HepG2 (cell line): Measurements from ENCODE around the gene TOR1AIP1. TPM values are rescaled to one million over a fixed set of nuclear protein-coding genes. Genes with fewer than 3 reads are reported as not detected.

Source experiments
- DR1 ChIP-seq: sonication (generic); formaldehyde crosslinking; IDR thresholded peaks from 2 replicates; pipeline ENCODE4 v1.8.0; 2021; ENCODE audit warnings: mild to moderate bottlenecking, missing genetic modification reagents, inconsistent platforms
- KDM2A ChIP-seq: sonication (generic); formaldehyde crosslinking; IDR thresholded peaks from 2 replicates; pipeline ENCODE4 v1.4.0; 2020; ENCODE audit warnings: low read depth, missing genetic modification reagents, borderline replicate concordance
- NFKB2 ChIP-seq: sonication (generic); formaldehyde crosslinking; IDR thresholded peaks from 2 replicates; pipeline ENCODE4 v1.4.0; 2020; ENCODE audit warnings: missing genetic modification reagents, borderline replicate concordance
- SIN3B ChIP-seq: fragments of 150-350 bp; IDR thresholded peaks from 2 replicates; pipeline ENCODE4 v1.6.1; 2014; ENCODE audit warnings: low read length
- ZNF772 ChIP-seq: sonication (generic); formaldehyde crosslinking; IDR thresholded peaks from 2 replicates; pipeline ENCODE4 v1.5.0; 2020; ENCODE audit warnings: mild to moderate bottlenecking, missing genetic modification reagents
- polyA plus RNA-seq, 8 experiments: library from polyadenylated mRNA; depleted of rRNA in 3 of 8; stranded (reverse) in 7 of 8; unstranded in 1 of 8; fragments of >200 nt; fragmentation: Illumina TruSeq in 4 of 8; extraction: Trizol in 4 of 8; gene quantifications; 2 replicates each; pipeline versions ENCODE4 v1.2.1 to v1.2.3, GENCODE V29; 2011 to 2016; ENCODE audit warnings: low read depth in 4 of 8, missing spikeins in 1 of 8, mixed read lengths in 1 of 8; ENCODE audit not compliant: insufficient read depth in 1 of 8
- total RNA-seq, 5 experiments: library from RNA; depleted of rRNA; stranded (reverse); fragments of >200 nt; fragmentation: Illumina TruSeq; extraction: Trizol; gene quantifications; 2 replicates each; pipeline ENCODE4 v1.2.3, GENCODE V29; 2016; ENCODE audit warnings: low read depth in 1 of 5
- TF ChIP-seq, protein P1 (sequence below): sonication (generic); formaldehyde crosslinking; IDR thresholded peaks from one replicate; pipeline ENCODE4 v1.5.1; 2020; ENCODE audit warnings: mild to moderate bottlenecking, missing genetic modification reagents; ENCODE audit errors: not compliant biosample characterization
- TF ChIP-seq, protein P2 (sequence below): sonication (generic); formaldehyde crosslinking; IDR thresholded peaks from 2 replicates; pipeline ENCODE4 v1.4.0; 2020; ENCODE audit warnings: missing genetic modification reagents
- TF ChIP-seq, protein P3 (sequence below): sonication (generic); formaldehyde crosslinking; IDR thresholded peaks from 2 replicates; pipeline ENCODE4 v1.4.0; 2020; ENCODE audit warnings: missing genetic modification reagents
- TF ChIP-seq, protein P4 (sequence below): sonication (generic); formaldehyde crosslinking; IDR thresholded peaks from 2 replicates; pipeline ENCODE4 v1.4.0; 2020; ENCODE audit warnings: low read depth, mild to moderate bottlenecking, missing genetic modification reagents
- TF ChIP-seq, protein P5 (sequence below): sonication (generic); formaldehyde crosslinking; IDR thresholded peaks from 2 replicates; pipeline ENCODE4 v1.4.0; 2020; ENCODE audit warnings: missing genetic modification reagents, mild to moderate bottlenecking, borderline replicate concordance

Gene TOR1AIP1
- total and polyA plus RNA-seq, 2 of the 13 experiments (the other 11 are each of a cell fraction or from before 2014, with no cell fraction given): 15.6 to 29.0 TPM

DNA sequence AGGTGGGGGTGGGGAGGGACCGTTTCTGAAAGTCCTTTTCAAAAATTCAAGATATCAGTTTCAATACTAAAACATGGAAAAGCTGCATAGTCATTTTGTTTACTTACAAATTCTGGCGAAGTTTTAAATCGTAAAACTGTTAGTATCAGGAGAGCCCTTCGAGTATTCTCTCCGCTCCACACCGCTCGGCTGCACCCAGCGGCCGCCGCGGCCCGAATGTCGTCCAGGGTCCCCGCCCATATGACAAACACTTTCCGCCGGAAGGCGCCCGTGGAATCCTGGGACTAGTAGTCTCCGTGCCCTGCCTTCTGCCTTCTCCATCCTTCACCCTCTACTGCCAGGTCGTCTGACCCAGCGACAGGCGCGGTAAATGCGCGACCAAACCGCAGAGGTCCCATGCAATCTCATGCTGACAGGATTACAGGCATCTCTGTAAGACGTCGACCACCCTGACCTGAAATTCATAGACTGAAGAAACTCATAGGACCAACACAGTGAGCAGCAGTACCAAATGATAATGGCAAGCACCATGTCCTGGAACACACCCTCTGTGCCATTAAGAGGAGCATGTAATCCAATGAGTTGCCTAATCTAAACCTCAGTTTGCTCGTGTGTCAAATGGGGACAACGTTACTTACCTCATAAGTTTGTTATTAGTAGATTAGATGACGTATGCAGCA lies 4.4 kb upstream of the TOR1AIP1 start, which contains the start of gene TOR1AIP2 (continued):
- TF ChIP-seq, protein P1, sequence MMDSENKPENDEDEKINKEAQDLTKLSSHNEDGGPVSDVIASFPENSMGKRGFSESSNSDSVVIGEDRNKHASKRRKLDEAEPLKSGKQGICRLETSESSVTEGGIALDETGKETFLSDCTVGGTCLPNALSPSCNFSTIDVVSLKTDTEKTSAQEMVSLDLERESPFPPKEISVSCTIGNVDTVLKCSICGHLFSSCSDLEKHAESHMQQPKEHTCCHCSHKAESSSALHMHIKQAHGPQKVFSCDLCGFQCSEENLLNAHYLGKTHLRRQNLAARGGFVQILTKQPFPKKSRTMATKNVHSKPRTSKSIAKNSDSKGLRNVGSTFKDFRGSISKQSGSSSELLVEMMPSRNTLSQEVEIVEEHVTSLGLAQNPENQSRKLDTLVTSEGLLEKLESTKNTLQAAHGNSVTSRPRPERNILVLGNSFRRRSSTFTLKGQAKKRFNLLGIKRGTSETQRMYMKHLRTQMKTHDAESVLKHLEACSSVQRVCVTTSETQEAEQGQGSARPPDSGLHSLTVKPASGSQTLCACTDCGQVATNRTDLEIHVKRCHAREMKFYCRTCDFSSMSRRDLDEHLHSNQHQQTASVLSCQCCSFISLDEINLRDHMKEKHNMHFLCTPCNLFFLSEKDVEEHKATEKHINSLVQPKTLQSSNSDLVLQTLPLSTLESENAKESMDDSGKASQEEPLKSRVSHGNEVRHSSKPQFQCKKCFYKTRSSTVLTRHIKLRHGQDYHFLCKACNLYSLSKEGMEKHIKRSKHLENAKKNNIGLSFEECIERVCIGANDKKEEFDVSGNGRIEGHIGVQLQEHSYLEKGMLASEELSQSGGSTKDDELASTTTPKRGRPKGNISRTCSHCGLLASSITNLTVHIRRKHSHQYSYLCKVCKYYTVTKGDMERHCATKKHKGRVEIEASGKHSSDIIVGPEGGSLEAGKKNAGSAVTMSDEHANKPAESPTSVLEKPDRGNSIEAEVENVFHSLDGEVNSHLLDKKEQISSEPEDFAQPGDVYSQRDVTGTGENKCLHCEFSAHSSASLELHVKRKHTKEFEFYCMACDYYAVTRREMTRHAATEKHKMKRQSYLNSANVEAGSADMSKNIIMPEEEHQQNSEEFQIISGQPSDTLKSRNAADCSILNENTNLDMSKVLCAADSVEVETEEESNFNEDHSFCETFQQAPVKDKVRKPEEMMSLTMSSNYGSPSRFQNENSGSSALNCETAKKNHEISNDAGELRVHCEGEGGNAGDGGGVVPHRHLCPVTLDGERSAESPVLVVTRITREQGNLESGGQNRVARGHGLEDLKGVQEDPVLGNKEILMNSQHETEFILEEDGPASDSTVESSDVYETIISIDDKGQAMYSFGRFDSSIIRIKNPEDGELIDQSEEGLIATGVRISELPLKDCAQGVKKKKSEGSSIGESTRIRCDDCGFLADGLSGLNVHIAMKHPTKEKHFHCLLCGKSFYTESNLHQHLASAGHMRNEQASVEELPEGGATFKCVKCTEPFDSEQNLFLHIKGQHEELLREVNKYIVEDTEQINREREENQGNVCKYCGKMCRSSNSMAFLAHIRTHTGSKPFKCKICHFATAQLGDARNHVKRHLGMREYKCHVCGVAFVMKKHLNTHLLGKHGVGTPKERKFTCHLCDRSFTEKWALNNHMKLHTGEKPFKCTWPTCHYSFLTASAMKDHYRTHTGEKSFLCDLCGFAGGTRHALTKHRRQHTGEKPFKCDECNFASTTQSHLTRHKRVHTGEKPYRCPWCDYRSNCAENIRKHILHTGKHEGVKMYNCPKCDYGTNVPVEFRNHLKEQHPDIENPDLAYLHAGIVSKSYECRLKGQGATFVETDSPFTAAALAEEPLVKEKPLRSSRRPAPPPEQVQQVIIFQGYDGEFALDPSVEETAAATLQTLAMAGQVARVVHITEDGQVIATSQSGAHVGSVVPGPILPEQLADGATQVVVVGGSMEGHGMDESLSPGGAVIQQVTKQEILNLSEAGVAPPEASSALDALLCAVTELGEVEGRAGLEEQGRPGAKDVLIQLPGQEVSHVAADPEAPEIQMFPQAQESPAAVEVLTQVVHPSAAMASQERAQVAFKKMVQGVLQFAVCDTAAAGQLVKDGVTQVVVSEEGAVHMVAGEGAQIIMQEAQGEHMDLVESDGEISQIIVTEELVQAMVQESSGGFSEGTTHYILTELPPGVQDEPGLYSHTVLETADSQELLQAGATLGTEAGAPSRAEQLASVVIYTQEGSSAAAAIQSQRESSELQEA: no peak
- TF ChIP-seq ZNF772 (0 out of 2 replicates have a peak, but pooled peaks have one; percentile 62), KDM2A (peak; percentile 51; the same call in 1 of the 2 replicates), NFKB2 (CRISPR knock-in tag) (peak; percentile 69; the same call in 1 of the 2 replicates), DR1 (0 out of 2 replicates have a peak, but pooled peaks have one; percentile 37), SIN3B (no peak)
- TF ChIP-seq, protein P2, sequence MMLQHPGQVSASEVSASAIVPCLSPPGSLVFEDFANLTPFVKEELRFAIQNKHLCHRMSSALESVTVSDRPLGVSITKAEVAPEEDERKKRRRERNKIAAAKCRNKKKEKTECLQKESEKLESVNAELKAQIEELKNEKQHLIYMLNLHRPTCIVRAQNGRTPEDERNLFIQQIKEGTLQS (CRISPR knock-in tag): no peak
- TF ChIP-seq, protein P3, sequence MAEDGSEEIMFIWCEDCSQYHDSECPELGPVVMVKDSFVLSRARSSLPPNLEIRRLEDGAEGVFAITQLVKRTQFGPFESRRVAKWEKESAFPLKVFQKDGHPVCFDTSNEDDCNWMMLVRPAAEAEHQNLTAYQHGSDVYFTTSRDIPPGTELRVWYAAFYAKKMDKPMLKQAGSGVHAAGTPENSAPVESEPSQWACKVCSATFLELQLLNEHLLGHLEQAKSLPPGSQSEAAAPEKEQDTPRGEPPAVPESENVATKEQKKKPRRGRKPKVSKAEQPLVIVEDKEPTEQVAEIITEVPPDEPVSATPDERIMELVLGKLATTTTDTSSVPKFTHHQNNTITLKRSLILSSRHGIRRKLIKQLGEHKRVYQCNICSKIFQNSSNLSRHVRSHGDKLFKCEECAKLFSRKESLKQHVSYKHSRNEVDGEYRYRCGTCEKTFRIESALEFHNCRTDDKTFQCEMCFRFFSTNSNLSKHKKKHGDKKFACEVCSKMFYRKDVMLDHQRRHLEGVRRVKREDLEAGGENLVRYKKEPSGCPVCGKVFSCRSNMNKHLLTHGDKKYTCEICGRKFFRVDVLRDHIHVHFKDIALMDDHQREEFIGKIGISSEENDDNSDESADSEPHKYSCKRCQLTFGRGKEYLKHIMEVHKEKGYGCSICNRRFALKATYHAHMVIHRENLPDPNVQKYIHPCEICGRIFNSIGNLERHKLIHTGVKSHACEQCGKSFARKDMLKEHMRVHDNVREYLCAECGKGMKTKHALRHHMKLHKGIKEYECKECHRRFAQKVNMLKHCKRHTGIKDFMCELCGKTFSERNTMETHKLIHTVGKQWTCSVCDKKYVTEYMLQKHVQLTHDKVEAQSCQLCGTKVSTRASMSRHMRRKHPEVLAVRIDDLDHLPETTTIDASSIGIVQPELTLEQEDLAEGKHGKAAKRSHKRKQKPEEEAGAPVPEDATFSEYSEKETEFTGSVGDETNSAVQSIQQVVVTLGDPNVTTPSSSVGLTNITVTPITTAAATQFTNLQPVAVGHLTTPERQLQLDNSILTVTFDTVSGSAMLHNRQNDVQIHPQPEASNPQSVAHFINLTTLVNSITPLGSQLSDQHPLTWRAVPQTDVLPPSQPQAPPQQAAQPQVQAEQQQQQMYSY (CRISPR knock-in tag): no peak
- TF ChIP-seq, protein P4, sequence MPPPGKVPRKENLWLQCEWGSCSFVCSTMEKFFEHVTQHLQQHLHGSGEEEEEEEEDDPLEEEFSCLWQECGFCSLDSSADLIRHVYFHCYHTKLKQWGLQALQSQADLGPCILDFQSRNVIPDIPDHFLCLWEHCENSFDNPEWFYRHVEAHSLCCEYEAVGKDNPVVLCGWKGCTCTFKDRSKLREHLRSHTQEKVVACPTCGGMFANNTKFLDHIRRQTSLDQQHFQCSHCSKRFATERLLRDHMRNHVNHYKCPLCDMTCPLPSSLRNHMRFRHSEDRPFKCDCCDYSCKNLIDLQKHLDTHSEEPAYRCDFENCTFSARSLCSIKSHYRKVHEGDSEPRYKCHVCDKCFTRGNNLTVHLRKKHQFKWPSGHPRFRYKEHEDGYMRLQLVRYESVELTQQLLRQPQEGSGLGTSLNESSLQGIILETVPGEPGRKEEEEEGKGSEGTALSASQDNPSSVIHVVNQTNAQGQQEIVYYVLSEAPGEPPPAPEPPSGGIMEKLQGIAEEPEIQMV (CRISPR knock-in tag): no peak
- TF ChIP-seq, protein P5, sequence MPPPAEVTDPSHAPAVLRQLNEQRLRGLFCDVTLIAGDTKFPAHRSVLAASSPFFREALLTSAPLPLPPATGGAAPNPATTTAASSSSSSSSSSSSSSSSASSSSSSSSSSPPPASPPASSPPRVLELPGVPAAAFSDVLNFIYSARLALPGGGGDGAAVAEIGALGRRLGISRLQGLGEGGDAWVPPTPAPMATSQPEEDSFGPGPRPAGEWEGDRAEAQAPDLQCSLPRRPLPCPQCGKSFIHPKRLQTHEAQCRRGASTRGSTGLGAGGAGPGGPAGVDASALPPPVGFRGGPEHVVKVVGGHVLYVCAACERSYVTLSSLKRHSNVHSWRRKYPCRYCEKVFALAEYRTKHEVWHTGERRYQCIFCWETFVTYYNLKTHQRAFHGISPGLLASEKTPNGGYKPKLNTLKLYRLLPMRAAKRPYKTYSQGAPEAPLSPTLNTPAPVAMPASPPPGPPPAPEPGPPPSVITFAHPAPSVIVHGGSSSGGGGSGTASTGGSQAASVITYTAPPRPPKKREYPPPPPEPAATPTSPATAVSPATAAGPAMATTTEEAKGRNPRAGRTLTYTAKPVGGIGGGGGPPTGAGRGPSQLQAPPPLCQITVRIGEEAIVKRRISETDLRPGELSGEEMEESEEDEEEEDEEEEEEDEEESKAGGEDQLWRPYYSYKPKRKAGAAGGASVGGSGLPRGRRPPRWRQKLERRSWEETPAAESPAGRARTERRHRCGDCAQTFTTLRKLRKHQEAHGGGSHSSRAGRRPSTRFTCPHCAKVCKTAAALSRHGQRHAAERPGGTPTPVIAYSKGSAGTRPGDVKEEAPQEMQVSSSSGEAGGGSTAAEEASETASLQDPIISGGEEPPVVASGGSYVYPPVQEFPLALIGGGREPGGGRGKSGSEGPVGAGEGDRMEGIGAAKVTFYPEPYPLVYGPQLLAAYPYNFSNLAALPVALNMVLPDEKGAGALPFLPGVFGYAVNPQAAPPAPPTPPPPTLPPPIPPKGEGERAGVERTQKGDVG: 0 out of 2 replicates have a peak, but pooled peaks have one; percentile 31
